SU-DHL-6 (cell line): ENCODE measurements around the gene PPP1R14C.

ENCODE experiments used
- H2AFZ ChIP-seq: fragments of 200-600 bp; sonication (generic); 2 replicates; pipeline ENCODE4 v1.6.1; 2014; ENCODE audit warnings: low read depth, mild to moderate bottlenecking, moderate library complexity, mixed read lengths, antibody characterized with exemption, low read length; ENCODE audit not compliant: severe bottlenecking
- H3F3A ChIP-seq: fragments of 200-600 bp; shearing (Covaris generic); 2 replicates; pipeline ENCODE4 v1.6.0; 2016; ENCODE audit warnings: antibody characterized with exemption, mild to moderate bottlenecking; ENCODE audit not compliant: insufficient read depth
- H3K27ac ChIP-seq: fragments of 200-600 bp; sonication (generic); 2 replicates; pipeline ENCODE4 v1.5.1; 2016; ENCODE audit warnings: low read depth, mild to moderate bottlenecking, low read length, moderate library complexity, mixed read lengths
- H3K27me3 ChIP-seq: fragments of 200-600 bp; sonication (generic), shearing (Covaris generic); 2 replicates; pipeline ENCODE4 v1.6.0; 2014; ENCODE audit warnings: mild to moderate bottlenecking, low read length
- H3K36me3 ChIP-seq: fragments of 200-600 bp; sonication (generic); 2 replicates; pipeline ENCODE4 v1.6.1; 2014; ENCODE audit warnings: mild to moderate bottlenecking, low read length, mixed read lengths
- H3K4me2 ChIP-seq: fragments of 300-600, 200-600 bp; shearing (Covaris generic), sonication (generic); 2 replicates; pipeline ENCODE4 v1.6.0; 2014; ENCODE audit warnings: low read length, low read depth, mild to moderate bottlenecking; ENCODE audit not compliant: poor library complexity, severe bottlenecking
- H3K4me3 ChIP-seq: fragments of 200-600 bp; sonication (generic); 2 replicates; pipeline ENCODE4 v1.5.1; 2014; ENCODE audit warnings: antibody characterized with exemption, low read length, mild to moderate bottlenecking, mixed read lengths; ENCODE audit not compliant: insufficient read depth, poor library complexity, severe bottlenecking
- H3K79me2 ChIP-seq: fragments of 200-600 bp; sonication (generic); 2 replicates; pipeline ENCODE4 v1.6.1; 2014; ENCODE audit warnings: mild to moderate bottlenecking, low read length, moderate library complexity; ENCODE audit not compliant: insufficient read depth
- H3K9ac ChIP-seq: fragments of 200-600 bp; sonication (generic); 2 replicates; pipeline ENCODE4 v1.7.0; 2014; ENCODE audit warnings: mild to moderate bottlenecking, low read length
- H3K9me2 ChIP-seq: fragments of 200-600 bp; sonication (generic); replicated peaks from 2 replicates; pipeline ENCODE4 v1.6.1; 2014; ENCODE audit warnings: low read length; ENCODE audit not compliant: insufficient read depth
- H3K9me3 ChIP-seq: fragments of 200-600 bp; sonication (generic); 2 replicates; pipeline ENCODE4 v1.6.1; 2014; ENCODE audit warnings: low read length, mixed read lengths; ENCODE audit not compliant: insufficient read depth
- H4K20me1 ChIP-seq: fragments of 200-600 bp; sonication (generic); 2 replicates; pipeline ENCODE4 v1.6.1; 2014; ENCODE audit warnings: low read depth, mild to moderate bottlenecking, antibody characterized with exemption, low read length, moderate library complexity, mixed read lengths
- EZH2phosphoT487 ChIP-seq: fragments of 200-600 bp; sonication (generic), shearing (Covaris generic); conservative IDR thresholded peaks from 2 replicates; pipeline ENCODE4 v1.6.1; 2018; ENCODE audit warnings: mild to moderate bottlenecking, antibody characterized with exemption, low read length, moderate library complexity, mixed read lengths
- TF ChIP-seq, protein P1 (sequence below): fragments of 200-600 bp; sonication (generic); IDR thresholded peaks from one replicate; pipeline ENCODE4 v1.5.1; 2017; ENCODE audit warnings: antibody characterized with exemption, mild to moderate bottlenecking, low read length, moderate library complexity; ENCODE audit not compliant: insufficient read depth, poor library complexity, severe bottlenecking

Gene PPP1R14C

DNA sequence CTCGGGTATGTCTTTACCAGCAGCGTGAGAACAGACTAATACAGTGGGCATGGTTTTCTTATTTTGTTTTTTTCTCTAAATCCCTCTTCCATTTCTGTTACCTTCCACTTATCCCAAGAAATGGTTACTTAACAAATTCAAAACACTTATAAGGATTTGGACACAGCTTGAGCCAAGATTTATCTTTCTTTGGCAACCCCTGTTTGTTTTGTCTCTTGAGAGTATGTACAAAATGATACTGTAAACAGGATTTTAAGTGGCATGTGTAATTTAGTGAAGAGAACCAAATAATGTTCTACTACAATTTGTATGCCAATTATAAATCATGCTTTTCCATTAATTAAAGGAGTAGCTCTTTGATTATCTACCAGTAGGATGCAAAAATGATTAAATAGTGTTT lies 51.4 kb downstream of the PPP1R14C start:
- H3K79me2 ChIP-seq = no peaks in the 10 kb centered on the region
- H3K27me3 ChIP-seq = no peaks in the 10 kb centered on the region
- no peaks in the 10 kb centered on the region for H3K36me3 ChIP-seq
- no peak overlapping the region for H2AFZ ChIP-seq
- no peaks in the 10 kb centered on the region for H3K9me2 ChIP-seq
- no peaks in the 10 kb centered on the region for H4K20me1 ChIP-seq
- H3K4me3 ChIP-seq = no peak overlapping the region
- no peak overlapping the region for H3K27ac ChIP-seq
- no peak overlapping the region for H3K9ac ChIP-seq
- TF ChIP-seq EZH2phosphoT487 = no peak
- TF ChIP-seq, protein P1, sequence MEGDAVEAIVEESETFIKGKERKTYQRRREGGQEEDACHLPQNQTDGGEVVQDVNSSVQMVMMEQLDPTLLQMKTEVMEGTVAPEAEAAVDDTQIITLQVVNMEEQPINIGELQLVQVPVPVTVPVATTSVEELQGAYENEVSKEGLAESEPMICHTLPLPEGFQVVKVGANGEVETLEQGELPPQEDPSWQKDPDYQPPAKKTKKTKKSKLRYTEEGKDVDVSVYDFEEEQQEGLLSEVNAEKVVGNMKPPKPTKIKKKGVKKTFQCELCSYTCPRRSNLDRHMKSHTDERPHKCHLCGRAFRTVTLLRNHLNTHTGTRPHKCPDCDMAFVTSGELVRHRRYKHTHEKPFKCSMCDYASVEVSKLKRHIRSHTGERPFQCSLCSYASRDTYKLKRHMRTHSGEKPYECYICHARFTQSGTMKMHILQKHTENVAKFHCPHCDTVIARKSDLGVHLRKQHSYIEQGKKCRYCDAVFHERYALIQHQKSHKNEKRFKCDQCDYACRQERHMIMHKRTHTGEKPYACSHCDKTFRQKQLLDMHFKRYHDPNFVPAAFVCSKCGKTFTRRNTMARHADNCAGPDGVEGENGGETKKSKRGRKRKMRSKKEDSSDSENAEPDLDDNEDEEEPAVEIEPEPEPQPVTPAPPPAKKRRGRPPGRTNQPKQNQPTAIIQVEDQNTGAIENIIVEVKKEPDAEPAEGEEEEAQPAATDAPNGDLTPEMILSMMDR = no peak
- no peak overlapping the region for H3K4me2 ChIP-seq
- H3F3A ChIP-seq = no peaks in the 10 kb centered on the region
- H3K9me3 ChIP-seq = no peaks in the 10 kb centered on the region

DNA sequence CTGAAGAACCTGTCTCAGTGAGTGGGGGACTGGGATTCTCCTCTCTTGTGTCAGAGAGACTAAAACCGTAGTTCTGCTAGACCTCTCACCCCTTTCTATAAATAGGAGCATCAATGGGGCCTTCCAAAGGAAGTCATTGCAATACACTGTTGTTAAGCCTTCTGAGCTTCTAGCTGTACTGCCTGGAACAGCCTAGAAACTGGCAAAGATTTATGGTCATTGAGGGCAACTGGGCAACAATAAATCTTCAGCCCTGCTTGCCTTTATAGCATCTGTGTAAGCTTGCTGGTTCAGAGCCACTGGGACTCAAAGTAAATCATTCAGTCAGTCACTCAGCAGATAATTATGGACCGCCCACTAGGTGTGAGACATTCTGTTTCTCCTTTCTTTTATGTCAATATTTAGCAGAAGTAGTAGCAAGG lies 53.2 kb downstream of the PPP1R14C start:
- no peaks in the 10 kb centered on the region for H3K27me3 ChIP-seq
- no peak overlapping the region for H3K4me3 ChIP-seq
- H3K9me3 ChIP-seq = no peaks in the 10 kb centered on the region
- H4K20me1 ChIP-seq = no peaks in the 10 kb centered on the region
- no peaks in the 10 kb centered on the region for H3F3A ChIP-seq
- TF ChIP-seq EZH2phosphoT487 = no peak
- TF ChIP-seq, protein P1 = no peak
- no peak overlapping the region for H3K4me2 ChIP-seq
- H3K9me2 ChIP-seq = no peaks in the 10 kb centered on the region
- no peaks in the 10 kb centered on the region for H3K36me3 ChIP-seq
- H3K79me2 ChIP-seq = no peaks in the 10 kb centered on the region
- no peak overlapping the region for H3K9ac ChIP-seq
- H3K27ac ChIP-seq = no peak overlapping the region
- H2AFZ ChIP-seq = no peak overlapping the region

DNA sequence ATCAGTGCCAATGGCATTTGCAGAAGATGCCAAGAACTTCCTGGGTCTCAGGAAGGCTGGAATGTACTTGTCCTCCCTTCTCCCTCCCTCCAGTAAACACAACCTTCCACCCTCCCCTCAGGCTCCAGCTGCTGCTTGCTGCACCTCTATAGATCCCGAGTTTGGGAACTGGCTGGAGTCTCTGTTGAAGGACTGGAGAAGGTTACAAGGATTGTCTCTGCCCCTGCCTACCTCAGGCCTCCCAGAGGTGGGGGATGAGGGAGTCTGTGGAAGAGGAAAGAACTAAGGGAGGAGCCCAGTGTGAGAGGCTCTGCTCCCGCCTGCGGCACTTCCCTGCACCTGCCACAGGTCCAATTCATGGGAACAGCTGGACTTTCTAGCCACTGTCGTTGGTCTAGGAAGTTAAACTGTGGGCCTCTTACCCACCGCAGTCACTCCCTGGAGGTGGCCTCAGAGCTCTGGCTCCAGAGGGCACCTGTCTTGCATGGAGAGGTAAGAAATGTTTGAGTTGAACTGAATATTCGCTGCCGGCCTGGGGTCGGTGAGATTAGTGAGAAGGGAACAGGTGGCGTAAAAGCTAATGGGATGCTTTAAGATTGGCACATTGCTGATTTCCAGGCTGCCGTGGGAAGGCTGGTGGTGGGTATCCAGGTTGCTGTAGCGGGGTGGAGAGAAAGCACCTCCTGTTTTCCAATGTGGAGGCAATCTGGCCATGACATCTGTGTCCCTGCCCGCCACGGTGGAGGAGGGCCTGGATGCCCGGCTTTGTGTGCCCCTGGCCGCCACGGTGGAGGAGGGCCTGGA lies 54.3 kb downstream of the PPP1R14C start:
- Histone ChIP-seq H4K20me1 (no peaks in the 10 kb centered on the region), H3K27ac (no peak overlapping the region), H3K4me3 (no peak overlapping the region), H3K9ac (no peak overlapping the region), H3K9me3 (no peaks in the 10 kb centered on the region), H3K4me2 (no peak overlapping the region), H3K27me3 (no peaks in the 10 kb centered on the region), H3K9me2 (no peaks in the 10 kb centered on the region), H2AFZ (no peak overlapping the region), H3K79me2 (no peaks in the 10 kb centered on the region), H3F3A (no peaks in the 10 kb centered on the region), H3K36me3 (no peaks in the 10 kb centered on the region)
- no peak for TF ChIP-seq EZH2phosphoT487
- TF ChIP-seq, protein P1 = no peak
